Measurements from ENCODE around the gene RPL4. TPM values are rescaled to one million over a fixed set of nuclear protein-coding genes. Genes with fewer than 3 reads are reported as not detected.

The RPL4 gene
- total RNA-seq, 1 experiment from 2014 or later = 3,648 TPM

GRCh38 chr15:66497502-66498455 lies 6.9 kb downstream of the RPL4 start, which contains the start of gene SNAPC5 (continued):
- peak; percentile 86 for TF ChIP-seq ZBTB43 (CRISPR knock-in tag; IDR thresholded peaks at IDR 0.05)
- TF ChIP-seq MAX (CRISPR knock-in tag; IDR thresholded peaks at IDR 0.05) = peak; percentile 81
- peak; percentile 82 for TF ChIP-seq GABPB1 (CRISPR knock-in tag; IDR thresholded peaks at IDR 0.05)
- TF ChIP-seq ZNF281 (CRISPR knock-in tag; IDR thresholded peaks at IDR 0.05) = no peak; the same call in 1 of the 2 replicates
- no peak for TF ChIP-seq OVOL2 (CRISPR knock-in tag; IDR thresholded peaks at IDR 0.05; ENCODE audit: borderline replicate concordance)
- TF ChIP-seq ARID4B (CRISPR knock-in tag; IDR thresholded peaks at IDR 0.05; ENCODE audit: borderline replicate concordance) = peak; percentile 88; the same call in 1 of the 2 replicates
- TF ChIP-seq FOXP4 (CRISPR knock-in tag; IDR thresholded peaks at IDR 0.05) = peak; percentile 49; the same call in 1 of the 2 replicates
- no peak for TF ChIP-seq ZNF219 (CRISPR knock-in tag; IDR thresholded peaks at IDR 0.05; ENCODE audit: borderline replicate concordance)
- peak; percentile 43; the same call in 1 of the 2 replicates for TF ChIP-seq E2F5 (CRISPR knock-in tag; IDR thresholded peaks at IDR 0.05)

- H3K36me3 Mint-ChIP-seq = peaks cover 65% of the 10 kb centered on the region
- ChIA-PET CTCF (interaction anchor here (0.7 to 4.2 kb wide), 19 partner anchors 7 to 355 kb away, joined by 3 to 50 read pairs (median 4); partner anchors contain the start of genes DIS3L, LCTL, MAP2K1 and ZWILCH), POLR2A (interaction anchor here (1.3 to 2.6 kb wide), 3 partner anchors 12 to 111 kb away, joined by 3 to 7 read pairs (median 7); partner anchors contain the start of gene MAP2K1)
- ATAC-seq (peak; percentile 34), DNase-seq (ENCODE audit: low spot score) (no peak)
- H3K4me1 Mint-ChIP-seq = peaks cover 15% of the 10 kb centered on the region
- H3K9me3 Mint-ChIP-seq = no peaks in the 10 kb centered on the region
- no peaks in the 10 kb centered on the region for H3K27me3 Mint-ChIP-seq (ENCODE audit: low read depth)
- peak overlapping the region; percentile 99 for H3K27ac Mint-ChIP-seq
- peak overlapping the region; percentile 90 for H3K4me3 Mint-ChIP-seq
- TF ChIP-seq NR2C2 (CRISPR knock-in tag; IDR thresholded peaks at IDR 0.05) (no peak), JUN (CRISPR knock-in tag; IDR thresholded peaks at IDR 0.05) (0 out of 2 replicates have a peak, but pooled peaks have one; percentile 21), CBFB (CRISPR knock-in tag; IDR thresholded peaks at IDR 0.05; ENCODE audit: low read depth) (no peak)
These were observed 7.6 kb downstream of the RPL4 start for GRCh38 chr15:66496951-66497501.
